ENCODE measurements around the gene SND1.

The SND1 gene

DNA sequence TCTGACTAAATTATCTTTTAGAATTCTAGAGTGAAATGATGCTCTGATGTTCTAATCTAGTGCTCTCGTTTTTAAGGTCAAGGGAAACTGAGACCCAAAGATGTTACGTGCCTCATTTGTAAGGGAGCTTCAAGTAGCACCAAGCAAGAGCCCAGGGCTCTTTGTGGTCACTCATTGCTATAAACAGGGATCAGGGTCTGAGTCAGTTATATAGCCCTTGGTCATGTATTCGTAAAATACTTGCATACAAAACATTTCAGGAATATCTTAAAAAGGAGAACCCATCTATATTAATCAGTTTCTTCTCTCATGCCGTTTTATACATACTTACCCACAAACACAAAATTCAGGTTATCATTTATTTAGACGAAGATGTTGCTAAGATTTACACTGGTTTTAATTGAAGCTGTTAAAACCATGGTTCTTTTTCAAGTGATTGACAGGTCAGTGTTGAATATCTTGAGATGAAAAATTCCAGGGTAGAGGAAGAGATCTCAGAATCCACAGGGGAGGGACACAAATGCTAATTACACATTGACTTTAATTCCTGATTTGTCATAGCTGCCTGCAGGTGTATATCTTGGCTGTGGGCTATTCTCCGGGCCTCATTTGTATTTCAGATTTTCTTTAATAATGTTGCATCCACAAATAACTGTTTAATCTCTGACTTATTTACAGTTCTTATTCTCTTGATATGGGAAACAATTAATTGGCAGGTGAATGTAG is 188.4 kb downstream of the SND1 start:
- no peak for DNase-seq

DNA sequence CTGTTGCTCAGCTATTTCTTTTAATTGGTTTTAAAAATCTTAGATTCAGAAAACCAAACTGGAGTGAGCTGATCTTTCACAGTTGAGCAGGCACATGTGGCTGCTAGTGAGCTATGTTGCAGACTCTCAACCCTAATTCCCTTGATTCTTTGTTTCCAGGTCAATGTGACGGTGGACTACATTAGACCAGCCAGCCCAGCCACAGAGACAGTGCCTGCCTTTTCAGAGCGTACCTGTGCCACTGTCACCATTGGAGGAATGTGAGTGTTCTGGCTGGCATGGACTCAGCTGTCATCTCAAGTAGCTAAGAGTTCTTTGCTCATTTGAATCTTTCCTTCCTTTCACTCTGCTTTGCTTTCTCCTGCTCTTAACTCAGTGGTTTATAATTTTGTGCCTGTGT is 192.2 kb downstream of the SND1 start:
- no peak for DNase-seq

DNA sequence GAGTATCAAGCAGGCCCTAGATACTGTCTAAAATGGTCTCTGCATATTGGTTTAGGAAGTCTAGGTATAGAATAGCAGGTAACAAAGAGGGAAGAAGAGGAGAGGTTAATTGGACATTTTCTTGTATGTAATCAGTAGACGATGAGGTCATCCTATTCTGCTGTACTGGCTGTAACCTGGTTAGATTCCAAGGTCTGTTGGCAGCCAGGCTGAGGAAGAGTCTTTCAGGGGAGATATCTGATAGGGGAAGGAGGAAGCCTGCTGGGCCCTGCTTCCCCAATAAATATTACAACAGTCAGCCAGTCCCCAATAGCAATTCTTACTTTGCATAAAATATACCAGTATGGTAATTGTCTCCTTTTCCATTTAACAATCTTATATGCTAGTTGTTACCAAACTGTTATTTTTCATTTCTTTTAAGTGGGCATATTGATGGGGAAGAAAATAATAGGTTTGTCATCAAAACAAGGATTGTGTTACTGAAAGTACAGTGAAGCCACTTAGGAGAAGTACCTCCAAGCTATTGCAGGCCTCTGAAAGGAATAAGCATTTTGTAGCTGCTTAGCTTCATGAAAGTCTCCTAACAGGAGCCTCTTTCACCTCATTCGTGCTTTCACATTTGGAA is 192.8 kb downstream of the SND1 start:
- DNase-seq: no peak

DNA sequence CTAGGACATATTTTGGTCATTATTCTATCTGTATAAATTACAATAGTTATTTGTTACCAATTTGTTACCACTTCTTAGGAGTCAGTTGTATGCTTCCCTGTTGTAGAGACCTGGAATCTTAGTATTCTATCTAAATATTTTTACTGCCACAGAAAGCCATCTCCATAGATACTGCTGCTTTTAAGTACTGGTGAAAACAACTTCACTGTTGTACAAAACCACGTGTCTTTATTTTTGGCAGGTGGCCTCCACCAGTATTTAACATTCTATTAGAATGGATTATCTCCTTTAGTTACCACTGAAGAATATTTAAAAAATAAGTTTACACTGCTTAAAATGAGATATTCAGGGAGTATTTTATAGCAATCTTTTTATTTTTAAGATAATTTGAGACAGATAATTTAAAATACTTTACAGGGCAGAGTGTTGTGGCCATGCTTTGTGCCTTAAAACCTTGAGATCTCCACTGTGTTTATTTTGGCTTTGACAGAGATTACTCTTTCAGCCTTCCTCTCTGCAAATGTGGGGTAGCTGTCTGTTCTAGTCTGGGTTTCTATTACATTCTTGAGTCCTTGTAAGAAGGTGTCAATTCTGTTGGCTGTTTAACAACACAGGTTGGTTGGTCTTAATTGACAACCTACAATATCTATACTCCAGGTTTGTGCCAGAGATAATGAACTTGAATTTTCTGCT is 193.7 kb downstream of the SND1 start:
- no peak for DNase-seq

DNA sequence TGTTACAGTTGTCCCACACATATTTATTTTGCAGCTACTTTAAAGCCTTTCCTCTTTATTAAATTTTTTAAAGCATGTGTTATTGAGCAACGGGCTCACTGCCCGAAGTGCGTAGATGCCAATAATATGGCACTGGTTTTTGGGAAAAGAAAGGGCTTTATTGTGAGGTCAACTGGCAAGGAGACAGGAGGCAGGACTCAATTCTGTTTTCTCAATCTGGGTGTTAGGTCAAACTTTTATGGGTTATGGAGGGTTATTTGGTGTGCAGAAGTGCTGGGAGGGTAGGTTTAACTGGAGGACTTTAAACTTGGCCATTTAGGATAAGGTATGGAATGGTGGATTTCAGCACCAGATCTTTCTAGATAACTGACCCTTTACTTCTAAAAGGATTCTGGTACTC is 195.6 kb downstream of the SND1 start:
- DNase-seq: no peak

DNA sequence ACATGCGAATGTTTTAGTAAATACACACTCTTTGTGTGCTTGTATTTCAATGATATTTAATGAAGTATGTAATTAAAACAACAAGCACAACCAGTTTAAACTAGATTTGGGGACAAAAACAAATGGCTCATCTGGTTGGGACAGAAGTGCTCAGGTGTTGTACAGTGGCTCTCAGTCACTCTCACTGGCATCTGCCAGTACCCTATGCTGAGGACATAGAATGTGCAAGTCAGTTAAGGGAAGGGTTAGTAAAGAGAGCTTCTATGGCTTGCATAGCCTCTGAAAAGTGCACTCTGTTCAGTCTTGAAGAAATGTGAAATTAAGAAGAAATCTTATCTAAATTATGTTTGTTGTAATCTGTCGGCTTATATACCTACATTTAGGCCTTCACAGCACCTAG is 196.2 kb downstream of the SND1 start:
- no peak for DNase-seq

DNA sequence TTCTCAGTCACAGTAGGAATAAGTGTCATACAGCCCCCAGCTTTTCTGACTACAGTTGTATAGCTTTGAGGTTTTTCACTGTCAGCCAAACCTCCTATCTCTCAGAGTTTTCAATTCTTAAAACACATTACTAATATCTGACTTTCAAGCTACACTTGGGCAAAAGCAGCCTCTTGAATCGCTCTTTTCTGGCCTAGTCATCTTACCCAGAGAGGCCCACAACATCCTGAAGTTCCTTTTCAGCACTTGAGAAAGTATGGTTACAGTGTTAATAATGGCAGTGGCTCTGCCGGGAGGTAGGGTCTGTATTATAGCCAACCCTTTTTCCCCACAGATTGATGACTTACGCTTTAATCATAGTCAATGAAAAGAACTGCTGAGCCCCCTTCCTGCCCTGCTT is 198.2 kb downstream of the SND1 start:
- DNase-seq: no peak

DNA sequence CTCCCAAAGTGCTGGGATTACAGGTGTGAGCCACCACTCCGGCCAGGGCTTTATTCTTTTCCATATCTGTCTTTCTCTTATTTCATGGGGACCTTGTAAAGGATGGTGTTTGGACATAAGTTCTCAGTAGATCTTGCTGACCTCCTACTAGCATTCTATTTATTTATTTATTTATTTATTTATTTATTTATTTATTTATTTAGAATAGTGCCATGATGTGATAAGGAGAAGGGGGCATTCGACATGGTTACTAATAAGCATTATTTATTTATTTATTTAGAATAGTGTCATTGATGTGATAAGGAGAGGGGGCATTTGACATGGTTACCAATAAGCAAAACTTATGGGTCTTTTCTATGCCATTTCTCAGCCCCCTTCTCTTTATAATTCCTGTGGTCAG is 202.4 kb downstream of the SND1 start:
- no peak for DNase-seq

DNA sequence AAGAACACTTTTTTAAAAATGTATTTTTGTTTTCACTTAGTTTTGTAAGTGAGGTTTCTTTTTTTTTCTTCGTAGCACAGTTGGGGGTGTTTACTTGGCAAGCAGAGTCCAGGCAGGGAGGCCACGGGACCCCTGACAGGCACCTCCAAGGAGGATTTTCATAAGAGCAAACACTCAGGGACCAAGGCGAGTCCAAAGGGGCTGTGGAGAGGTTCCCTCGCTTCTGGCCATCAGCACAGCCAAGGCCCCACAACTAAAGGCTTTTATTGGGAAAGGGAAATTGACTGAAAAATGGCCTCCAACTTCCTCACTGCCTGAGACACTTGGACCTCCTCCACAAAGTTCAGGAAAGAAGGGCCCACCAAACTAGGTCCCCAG is 205.5 kb downstream of the SND1 start:
- no peak for DNase-seq

DNA sequence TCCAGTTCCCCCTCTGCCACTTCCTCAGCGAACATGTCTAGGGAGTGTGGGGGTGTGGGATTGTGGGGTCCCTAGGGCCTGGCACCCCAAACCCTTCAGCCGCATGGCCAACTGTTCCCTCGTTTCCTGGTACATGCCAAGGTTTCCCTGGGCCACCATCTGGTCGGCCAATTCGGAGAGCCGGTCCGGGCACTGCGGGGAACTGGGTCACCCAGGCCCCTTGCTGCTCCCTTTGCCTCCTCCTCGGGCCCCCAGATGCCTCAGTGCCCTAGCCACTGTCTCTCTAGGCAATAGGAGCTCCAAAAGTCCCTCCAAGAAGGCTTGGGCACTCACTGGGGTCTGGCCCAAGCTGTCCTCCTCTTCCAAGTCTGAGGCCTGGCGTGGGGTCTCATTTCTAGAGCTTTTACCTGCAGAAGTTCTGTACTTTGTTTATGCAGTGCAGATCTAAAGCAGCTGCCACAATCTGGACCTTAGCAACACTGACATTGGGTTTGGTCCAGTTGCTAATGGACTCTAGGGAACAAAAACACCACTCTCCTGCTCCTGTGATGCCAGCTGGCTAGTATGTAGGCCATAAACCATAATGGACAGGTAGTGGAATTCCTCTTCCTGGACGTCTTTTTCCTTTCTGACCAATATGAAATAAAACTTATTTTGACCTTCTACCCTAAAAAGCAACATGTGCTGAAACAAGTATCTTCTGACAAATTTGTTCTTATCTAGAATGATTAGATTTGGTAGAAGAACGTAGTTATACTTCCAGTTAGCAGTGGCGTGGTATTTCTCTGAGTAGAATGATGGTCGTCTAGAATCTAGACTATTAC is 206.3 kb downstream of the SND1 start:
- DNase-seq: no peak

DNA sequence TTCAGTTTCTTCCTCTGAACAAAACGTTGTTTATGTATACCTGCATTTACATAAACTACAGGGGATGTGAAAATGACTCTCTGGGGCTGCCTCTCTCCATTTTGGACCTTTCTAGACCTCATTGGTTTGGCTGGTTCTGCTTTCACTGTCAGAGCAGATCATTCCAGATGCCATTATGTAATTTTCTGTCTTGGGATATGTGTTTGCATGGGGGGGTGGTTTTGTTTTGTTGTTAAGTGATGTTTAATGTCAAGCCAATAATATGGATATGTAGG is 206.9 kb downstream of the SND1 start:
- DNase-seq: no peak

DNA sequence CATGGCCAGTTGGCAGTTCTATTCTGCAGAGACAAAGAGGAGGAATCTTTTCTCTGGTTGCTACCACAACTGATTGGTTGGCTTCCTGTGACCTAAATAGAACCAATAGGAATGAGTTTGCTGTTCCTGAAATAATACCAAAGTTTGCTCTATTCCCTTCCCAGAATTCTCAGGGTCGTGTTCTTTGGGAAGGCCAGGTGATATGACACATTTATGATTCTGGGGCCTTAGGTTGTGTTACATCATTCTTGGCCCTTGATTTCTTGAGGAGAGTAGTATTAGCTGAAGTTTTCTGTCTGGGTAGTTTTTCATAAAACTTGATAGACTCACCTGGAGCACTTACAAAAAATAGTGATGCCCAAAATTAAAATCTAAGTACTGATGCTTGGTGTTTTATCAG is 207.3 kb downstream of the SND1 start:
- DNase-seq: no peak

DNA sequence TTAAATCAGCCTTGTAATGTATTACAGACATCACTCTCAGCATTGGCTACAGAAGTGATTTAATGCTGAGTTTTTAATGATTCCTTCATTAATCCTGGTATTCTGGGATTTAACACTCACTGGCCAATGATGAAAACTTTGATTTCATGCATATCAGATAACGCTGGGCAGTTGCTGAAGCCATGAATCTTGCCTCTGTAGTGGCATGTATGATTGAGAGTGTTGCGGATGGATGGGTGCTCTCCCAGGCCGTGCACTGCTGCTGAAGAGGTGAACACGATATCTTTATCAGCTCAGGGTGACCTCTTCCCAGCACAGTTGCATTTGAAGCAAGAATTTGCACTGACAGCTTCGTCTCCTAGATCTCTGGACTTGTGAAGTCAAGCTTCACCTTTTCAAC is 210.5 kb downstream of the SND1 start:
- no peak for DNase-seq

DNA sequence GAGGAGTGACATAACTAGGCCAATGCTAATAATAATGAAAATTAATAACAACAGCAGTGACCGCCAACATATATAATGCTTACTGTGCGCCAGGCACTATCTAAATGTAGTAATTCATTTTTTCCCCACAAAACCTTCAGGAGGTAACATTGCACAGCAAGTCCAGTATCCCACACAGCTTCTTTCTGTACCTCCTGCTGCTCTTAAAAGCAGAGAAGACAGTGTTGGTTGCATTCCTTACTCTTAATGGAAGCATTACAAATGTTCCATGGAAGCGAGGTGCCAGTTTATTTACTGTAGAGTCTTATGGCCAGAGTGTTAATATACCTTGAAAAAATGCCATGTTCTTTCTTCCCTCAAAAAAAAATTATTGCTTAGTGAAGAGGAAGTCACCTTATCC is 211.1 kb downstream of the SND1 start:
- DNase-seq: no peak

DNA sequence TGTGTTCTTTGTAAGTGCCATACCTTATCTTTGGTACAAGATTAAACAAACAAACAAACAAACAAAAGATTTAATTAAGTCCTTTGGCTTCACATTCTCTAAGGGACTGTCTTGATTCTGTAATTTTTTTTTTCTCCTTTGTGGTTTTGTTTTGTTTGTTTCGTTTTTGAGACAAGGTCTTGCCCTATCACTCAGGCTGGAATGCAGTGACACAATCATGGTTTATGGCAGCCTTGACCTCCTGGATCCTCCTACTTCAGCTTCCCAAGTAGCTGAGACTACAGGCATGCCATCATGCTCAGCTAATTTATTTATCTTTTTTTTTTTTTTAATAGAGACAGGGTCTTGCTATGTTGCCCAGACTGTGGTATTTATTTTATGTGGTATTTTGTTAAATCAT is 213.5 kb downstream of the SND1 start:
- DNase-seq: no peak

DNA sequence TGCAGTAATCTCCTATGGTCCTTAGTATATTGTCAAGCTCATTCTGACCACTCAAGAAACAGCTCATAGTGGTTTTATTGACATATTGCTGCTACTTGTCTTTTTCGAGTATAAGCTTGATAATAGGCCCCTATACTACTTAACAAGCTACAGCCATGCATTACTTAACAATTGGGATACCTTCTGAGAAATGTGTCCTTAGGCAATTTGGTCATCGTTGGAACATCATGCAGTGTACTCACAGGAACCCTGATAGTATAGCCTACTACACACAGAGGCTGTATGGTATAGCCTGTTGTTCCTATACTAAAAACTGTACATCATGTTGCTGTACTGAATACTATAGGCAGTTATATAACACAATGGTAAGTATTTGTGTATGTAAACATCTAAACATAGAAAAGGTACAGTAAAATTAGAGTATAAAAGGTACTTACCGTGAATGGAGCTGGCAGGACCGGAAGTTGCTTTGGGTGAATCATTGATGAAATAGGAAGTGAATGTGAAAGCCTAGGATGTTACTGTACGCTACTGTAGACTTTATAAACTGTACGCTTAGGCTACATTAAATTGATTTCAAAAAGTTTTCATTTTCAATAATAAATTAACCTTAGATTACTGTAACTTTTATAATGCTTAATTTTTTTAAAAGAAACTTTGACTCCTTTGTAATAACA is 218.4 kb downstream of the SND1 start:
- DNase-seq: no peak

DNA sequence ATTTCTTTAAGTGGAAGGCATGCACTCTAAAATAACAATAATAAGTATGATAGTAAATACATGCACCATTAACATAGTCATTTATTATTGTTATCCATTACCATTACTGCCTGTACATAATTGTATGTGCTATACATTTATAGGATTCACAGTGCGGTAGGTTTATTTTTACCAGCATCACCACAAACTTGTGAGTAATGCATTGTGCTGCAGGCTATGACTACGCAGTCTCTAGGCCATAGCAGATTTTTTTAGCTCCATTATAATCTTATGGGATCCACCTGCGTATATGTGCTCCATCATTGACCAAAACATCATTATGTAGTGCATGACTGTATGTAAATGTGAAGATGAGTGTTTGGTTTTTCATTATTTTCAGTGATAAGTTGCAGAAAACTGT is 219.2 kb downstream of the SND1 start:
- DNase-seq: no peak

DNA sequence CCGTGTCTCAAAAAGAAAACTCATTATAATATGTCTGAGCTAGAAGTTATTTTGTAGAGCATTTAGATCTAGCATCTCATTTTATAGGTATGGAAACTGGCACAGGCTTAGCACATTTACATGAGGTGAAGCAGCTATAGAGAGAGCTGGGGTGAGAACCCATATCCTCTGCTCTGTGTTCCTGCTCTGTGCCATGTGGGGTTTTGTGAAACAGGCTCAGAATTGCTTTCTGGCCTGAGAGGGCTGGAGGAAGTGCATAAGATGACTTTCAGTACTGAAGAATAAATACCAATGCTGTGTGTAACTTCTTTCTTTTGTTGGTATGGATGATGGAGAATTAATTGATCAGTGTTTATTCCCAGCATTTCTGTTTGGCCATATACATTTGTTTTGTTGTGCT is 220.1 kb downstream of the SND1 start:
- no peak for DNase-seq

DNA sequence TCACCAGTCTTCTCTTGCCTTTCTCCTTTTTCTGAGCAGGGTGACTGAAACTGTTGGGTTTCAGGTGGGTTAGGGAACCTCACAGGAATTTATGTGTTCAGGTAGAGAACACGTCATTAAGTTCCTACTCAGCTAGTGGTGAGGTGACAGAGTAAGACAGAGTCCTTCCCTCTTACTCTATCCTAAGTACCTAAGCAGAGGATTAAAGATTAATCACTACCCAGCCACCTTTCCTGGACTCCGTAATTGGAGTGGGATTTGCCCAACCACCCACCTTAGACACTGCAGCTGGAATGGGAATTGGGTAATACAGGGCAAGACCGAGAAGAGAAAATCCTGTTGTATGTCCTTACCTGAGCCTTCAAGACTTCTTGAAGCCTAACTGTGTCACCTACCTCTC is 221.2 kb downstream of the SND1 start:
- DNase-seq: no peak

DNA sequence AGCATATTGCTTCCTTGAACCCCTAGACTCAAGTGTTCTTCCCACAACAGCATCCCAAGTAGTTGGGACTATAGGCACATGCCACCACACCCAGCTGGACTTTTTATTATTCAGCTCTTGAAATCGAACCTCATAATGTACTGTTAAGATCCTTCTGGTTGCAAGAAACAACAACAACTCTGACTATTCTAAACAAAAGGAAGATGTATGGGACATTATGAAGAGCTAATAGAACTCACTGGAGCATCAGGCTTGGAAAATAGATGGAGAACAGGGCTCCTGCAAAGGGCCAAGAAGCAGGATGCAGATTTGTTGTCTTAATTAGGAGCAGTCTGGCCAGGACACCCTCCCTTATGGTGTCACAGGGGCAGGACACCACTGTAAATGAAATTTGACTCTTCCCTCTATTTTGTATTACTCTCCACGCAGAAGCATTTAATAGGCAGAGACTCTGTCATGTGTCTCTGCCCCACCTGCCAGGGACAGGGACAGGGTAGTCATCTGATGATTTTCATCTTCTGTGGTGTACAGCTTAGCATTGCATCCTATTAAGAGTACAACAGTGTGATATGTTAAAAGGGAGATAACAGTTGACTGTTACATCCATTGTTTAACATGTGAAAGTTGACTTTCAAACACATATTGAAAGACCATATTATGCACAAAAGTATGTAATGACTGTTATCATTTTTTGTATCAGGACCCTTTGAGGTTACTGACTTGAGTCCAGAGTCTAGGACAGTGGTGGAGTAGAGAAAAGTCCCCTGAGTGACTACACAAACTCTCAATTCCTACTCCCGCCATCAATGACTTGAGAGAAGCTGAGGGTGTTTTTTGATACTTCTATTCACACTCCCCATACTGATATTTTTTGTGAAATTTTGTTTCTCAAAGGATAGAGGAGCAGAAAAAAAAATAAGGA is 222.0 kb downstream of the SND1 start:
- DNase-seq: no peak

DNA sequence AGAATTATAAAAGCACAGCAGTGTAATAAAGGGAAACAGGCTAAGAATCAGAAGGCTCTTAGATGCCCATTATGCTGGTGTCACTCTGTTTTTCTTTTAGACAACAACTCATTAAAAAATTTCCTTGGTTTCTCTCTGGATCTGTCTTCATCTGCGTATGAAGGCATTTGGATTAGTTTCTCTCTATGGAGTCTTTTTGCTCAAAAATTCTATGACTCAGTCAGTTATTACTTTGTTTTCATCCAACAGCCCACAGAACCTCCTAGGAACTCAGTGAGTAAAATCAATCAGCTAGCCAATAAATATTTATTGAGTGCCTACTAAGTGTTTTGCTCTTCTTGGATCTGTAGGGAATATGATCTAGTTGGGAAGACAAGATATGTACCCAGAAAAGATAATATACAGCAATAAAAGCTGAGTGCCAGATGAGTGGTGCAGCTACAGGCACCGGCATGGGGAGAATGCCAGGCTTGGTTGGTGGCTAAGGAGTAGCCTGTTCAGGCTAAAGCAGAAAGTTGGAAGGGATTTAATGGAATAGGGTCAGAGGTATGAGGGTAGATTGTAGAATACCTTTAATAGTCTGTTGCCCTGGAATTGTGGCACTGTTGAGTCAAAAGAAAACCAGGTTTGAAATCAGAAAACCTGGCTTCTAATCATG is 223.1 kb downstream of the SND1 start:
- DNase-seq: no peak

DNA sequence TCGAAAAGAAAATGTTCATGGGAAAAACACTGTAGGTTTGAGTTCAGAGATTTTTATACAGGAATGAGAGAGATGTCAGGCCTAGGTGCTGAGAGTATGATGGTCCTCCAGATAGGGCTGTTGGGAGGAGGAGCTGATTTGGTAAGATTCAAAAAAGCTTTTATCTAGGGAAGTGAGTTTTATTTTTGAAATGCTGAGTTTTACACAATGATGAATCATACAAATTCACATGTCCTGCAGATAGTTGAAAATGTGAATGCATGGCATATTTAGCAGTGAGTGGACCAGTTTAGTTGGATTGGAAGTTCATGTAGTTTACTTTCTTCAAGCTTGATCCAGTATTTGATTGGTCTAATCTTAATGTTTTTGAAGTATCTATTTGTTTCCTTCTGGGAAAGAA is 224.4 kb downstream of the SND1 start:
- no peak for DNase-seq
